Measurements from ENCODE around the gene MBD3L1.

DNA sequence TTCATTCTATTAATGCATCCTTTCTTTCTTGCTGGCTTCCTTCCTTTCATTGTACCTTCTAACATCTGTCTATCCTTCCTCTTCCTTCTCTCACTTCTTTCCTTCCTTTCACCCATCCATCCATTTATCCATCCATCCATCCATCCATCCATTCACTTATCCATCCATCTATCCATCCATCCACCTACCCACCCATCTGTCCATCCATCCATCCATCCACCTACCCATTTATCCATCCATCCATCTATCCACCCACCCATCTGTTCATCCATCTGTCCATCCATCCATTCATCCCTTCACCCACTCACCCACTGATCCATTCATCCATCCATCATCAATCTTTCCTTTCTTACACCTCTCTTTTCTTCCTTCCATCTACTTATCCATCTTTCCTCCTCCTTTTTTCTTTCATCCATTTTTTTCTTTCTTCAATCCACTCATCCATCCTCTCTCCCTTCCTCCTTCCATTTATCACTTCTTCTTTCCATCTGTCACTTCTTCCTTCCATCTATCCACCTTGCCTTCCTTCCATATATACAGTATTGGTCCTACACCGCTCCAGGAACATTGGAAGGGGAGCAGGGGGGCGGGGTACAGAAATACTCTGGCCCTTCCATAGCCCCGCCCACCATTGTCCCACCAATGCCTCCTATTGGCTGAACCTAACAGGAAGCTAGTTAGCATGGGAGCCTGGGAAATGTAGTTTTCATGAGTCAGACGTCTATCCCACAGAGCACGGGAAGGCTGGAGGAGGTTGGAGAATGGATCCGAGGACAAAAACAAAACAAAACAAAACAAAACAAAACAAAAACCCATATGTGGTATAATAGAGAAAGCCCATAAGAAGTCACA lies 45.9 kb downstream of the MBD3L1 start:
- TF ChIP-seq, protein P1, sequence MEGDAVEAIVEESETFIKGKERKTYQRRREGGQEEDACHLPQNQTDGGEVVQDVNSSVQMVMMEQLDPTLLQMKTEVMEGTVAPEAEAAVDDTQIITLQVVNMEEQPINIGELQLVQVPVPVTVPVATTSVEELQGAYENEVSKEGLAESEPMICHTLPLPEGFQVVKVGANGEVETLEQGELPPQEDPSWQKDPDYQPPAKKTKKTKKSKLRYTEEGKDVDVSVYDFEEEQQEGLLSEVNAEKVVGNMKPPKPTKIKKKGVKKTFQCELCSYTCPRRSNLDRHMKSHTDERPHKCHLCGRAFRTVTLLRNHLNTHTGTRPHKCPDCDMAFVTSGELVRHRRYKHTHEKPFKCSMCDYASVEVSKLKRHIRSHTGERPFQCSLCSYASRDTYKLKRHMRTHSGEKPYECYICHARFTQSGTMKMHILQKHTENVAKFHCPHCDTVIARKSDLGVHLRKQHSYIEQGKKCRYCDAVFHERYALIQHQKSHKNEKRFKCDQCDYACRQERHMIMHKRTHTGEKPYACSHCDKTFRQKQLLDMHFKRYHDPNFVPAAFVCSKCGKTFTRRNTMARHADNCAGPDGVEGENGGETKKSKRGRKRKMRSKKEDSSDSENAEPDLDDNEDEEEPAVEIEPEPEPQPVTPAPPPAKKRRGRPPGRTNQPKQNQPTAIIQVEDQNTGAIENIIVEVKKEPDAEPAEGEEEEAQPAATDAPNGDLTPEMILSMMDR (conservative IDR thresholded peaks at IDR 0.05; ENCODE audit: low read length): no peak
- TF ChIP-seq EZH2phosphoT487 (IDR thresholded peaks at IDR 0.05; ENCODE audit: borderline replicate concordance, low read depth, low read length): no peak
